SK-N-DZ (cell line): ENCODE measurements around the gene PAXX.
"Not testable (repeated sequence)": the region's sequence is repeated elsewhere in the genome, so short reads cannot be mapped to it uniquely, and the experiment has no call there.

Source experiments
- DNase-seq: peaks from one replicate; pipeline ENCODE4 v3.0.0-alpha.2; 2015; ENCODE audit warnings: low spot score

Gene PAXX

DNA sequence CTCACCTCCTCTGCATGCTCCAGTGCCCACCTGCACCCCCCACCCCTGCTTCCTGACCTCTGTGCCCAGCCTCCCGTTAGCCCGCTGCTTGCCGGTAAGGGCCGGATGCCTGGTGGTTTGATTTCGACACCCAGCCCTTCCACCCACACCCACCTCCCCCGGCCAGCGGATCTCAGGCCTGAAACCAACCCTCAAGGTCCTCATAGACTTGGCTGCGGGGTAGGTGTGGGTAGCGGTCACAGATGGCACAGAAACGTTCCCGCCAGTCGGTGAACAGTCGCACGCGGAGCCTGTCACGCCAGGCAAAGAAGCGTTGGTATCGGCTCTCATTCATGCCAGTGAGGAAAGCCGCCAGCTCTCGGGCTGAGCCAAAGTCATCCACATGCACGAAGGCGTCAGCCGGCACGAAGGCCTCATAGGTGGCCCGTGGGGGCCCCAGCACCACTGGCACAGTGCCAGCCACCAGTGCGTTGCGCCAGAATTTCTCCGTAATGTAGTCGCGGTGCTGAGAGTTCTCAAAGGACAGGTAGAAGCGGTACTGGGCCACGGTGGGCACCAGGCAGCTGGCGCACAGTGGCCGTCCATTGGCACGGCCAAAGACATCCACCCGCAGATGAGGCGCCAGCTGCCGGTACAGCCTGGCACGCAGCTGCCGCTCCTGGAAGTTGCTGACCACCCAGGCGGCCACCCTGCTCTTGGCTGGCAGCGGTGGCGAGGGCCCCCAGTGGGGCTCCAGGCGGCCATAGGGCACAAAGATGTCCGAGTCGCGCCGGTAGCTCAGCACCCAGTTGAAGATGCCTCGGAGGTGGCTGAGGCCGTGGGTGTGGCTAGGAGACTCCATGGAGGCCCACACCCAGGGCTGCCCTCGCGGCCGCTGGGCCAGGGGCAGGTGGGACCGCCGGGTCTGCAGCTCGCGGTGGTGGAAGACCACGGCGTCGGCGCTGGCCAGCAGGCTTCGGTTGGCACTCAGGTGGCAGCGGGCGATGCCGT is 38.6 kb downstream of the PAXX start:
- DNase-seq, result no peak

DNA sequence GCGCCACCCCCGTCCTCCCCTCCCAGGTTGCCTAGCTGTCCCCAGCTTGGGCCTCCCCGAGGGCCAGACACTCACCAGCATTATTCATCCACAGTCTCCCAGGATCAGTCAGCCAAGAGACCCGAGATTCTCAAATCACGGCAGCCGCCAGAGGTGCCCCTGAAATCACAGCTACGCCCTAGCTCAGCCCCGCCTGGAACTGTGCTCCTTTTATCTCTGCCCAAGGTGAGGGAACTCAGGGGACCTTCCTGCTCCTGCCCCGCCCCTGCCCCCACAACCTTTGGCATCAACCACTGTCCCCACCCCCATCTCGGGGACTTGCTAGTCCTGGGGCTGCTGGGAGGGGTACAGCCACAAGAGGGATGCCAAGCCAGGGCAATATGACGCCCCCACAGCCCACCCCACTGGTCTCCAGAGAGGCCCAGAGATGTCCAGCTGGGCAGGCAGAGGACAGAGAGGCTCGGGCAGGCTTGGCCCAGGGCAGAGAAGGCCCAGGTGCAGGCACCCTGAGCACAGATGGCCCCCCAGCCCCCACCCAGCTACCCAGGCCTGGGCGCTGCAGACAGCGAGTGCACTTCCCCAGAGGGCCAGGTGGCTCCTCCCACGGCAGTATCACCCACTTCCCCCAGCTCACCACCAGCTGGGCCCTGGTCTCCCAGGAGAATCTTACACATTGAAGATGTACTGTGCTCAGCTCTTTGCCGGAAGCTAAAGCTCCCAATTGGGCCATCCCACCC is 39.9 kb downstream of the PAXX start, which contains the start of gene FUT7:
Gene FUT7, minus strand, starts transcription at position 185 of the 737 bp plus-strand sequence. Its CDS starts 97 bp downstream, at position 88.
- DNase-seq, result no peak

- DNase-seq, result no peak
These were observed 40.6 kb downstream of the PAXX start for GRCh38 chr9:137032858-137033257.

GRCh38 chr9:137033481-137033880 is 41.3 kb downstream of the PAXX start:
- DNase-seq, result not testable (repeated sequence)

GRCh38 chr9:137034039-137034708 is 42.0 kb downstream of the PAXX start:
- no peak for DNase-seq

DNA sequence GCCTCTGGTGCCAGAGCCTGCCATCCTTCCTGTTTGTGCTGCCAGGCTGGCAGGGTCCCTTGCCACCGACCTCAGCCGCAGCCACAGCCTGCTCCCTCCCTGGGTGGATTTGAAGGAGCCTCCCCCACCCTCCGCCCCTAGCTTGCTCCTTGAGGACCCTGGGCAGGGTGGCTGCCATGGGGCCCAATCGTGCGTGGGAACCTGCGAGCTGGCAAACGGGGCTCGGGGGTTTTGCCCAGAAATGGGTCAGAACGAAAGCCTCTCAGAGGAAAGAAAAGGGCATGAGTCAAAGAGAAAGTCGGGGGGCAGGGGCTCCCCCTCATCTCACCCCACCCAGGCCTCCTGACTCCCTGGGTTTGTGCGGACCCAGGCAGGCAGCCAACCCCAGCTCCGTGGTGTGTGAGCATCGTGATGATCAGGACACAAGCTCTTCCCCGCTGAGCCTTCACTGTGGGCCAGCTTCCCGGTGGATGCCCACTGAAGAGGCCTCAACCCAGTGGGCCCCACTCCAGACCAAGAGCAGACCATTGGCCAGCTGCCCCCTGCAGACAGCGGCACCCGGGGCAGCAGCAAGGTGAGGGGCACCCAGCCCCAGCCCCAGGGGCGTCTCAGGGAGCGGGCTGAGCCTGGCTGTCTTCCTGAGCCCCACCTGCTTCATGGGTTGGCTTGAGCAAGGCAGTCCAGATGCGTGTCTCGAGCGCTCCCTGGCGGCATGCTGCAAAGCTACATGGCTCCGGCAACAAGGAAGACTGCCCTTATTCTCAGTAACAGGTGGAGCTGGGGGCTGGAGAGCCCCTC is 42.7 kb downstream of the PAXX start:
- DNase-seq, result peak; percentile 88

- no peak for DNase-seq
These were observed 43.2 kb downstream of the PAXX start for GRCh38 chr9:137035507-137035834.

- no peak for DNase-seq
These were observed 43.7 kb downstream of the PAXX start for GRCh38 chr9:137035937-137036336.

GRCh38 chr9:137037035-137037434 is 44.8 kb downstream of the PAXX start:
- DNase-seq, result no peak

GRCh38 chr9:137037483-137037882 is 45.3 kb downstream of the PAXX start:
- no peak for DNase-seq

GRCh38 chr9:137038916-137039315 is 46.7 kb downstream of the PAXX start:
- DNase-seq, result no peak

DNA sequence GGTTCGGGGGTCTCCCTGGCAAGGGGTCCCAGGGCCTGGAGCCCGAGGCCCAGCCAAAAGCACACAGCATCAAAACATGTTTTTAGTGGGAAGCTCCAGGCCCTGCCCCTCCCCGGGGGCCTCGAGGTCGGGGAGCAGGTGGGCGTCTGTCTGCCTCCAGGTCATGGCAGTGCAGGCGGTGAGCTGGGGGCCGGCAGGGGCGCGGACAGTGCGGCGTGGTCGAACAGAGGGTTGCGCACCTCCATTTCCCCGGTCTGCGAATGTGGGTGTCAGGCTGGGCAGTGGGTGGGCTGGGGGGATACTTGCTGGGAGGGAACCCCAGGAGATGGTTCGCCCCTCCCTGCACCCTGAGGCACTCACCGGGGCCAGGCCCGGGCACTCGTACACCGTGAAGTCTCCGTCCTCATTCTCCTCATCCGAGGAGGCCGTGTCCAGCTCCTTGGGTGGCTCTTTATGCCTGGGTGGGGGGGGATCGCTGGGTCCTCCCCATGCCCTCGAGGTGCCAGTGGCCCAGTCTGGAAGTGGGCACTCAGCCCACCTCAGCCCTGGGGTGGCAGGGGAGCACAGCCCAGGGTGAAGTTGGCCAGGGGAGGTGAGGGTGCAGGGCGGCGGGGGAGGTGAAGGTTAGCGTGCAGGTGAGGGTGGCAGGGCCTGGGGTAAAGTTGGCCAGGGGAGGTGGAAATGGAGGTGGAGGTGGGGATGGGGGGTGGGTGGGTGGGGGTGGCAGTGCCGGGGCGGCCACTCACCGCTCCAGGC is 47.6 kb downstream of the PAXX start:
- no peak for DNase-seq

DNA sequence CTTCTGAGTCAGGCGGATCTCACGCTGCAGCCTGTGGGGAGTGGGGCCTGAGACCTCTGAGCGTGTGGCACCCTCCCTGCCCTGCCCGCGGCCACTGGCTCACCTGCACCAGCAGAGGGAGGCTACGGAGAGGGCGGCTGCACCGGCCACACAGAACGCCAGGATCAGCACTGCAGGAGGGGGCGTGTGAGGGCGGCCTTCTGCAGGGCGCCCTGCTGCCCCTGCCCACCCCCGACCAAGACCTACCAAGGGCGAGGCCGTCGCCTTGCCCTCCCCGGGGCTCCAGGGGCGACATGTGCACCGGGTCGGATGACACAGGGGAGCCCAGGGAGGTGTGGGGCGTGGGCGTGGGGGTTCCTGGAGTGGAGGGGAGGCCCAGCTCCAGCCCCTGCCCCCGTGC is 48.3 kb downstream of the PAXX start:
- no peak for DNase-seq

- DNase-seq, result no peak
These were observed 48.9 kb downstream of the PAXX start for GRCh38 chr9:137041124-137041523.

DNA sequence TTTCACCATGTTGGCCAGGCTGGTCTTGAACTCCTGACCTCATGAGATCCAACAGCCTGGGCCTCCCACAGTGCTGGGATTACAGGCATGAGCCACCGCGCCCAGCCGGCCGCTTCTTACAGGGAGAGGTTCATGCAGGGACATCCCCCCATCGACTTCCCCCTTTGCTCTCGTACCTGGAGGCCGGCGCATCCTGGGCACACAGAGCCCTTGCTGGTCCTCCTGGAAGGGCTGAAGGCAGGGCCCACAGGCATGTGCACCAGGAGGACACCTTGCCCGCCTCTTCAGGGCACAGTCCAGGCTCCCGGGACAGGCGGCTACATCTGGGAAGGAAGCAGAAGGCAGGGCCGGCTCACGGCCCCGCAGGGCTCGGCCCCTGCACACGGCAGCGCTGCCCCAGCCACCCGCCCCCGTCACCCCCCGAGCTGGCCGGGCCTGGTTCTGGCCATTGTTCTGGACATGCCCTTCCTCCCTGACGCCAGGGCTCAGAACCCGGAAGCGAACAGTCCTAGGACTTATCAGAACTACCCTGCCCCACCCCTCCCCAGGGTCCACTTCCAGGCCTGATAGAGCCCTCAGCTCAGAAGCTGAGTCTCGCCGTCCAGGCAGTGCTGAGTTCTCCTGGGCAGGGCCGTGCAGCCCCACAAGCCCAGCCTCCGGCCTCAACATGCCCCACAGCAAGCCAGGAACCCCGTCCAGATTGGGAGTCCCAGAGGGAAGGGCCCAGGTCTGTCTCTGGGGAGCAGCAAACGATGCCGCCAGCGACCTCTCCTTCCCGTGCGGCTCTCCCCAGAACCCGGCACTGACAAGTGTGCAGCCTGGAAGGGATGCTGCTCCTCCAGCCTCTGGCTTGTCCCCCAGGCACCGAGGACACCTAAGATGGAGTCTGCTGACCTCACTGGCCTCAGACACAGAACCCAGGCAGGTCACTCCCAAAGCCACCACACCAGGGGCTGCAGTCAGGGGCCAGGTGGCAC is 50.8 kb downstream of the PAXX start:
- DNase-seq, result no peak
